Fibroblast of pulmonary artery (primary cell): Measurements from ENCODE around the gene MACROH2A1.

Source experiments
- DNase-seq: peaks from one replicate; pipeline ENCODE4 v3.0.0-alpha.2; 2010; ENCODE audit warnings: low read depth
- H3K4me3 ChIP-seq: replicated peaks from 2 replicates; pipeline ENCODE4 v1.5.1; 2011; ENCODE audit warnings: low read depth, mild to moderate bottlenecking, control low read depth, low read length, moderate library complexity
- TF ChIP-seq, protein P1 (sequence below): IDR thresholded peaks from 2 replicates; pipeline ENCODE4 v1.5.1; 2011; ENCODE audit warnings: mild to moderate bottlenecking, control low read depth, low read length, inconsistent platforms; ENCODE audit errors: missing control alignments

The MACROH2A1 gene

DNA sequence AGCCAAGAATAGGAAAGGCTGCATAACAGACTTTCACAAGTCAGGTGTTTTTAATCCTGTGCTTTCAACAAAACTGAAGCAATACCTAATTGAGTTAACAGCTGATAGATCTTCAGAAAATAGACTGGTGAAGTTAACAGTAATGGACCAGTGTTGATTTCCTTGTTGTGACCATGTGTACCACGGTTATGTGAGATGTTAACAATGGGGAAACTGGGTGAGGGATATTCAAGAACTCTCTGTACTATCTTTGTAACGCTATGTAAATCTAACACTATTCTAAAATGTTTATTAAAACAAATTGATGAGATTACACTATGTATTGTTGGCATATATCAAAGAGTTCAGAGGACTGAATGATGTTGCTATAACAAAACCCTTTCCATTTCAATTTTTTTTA lies 36.9 kb downstream of the MACROH2A1 start:
- TF ChIP-seq, protein P1, sequence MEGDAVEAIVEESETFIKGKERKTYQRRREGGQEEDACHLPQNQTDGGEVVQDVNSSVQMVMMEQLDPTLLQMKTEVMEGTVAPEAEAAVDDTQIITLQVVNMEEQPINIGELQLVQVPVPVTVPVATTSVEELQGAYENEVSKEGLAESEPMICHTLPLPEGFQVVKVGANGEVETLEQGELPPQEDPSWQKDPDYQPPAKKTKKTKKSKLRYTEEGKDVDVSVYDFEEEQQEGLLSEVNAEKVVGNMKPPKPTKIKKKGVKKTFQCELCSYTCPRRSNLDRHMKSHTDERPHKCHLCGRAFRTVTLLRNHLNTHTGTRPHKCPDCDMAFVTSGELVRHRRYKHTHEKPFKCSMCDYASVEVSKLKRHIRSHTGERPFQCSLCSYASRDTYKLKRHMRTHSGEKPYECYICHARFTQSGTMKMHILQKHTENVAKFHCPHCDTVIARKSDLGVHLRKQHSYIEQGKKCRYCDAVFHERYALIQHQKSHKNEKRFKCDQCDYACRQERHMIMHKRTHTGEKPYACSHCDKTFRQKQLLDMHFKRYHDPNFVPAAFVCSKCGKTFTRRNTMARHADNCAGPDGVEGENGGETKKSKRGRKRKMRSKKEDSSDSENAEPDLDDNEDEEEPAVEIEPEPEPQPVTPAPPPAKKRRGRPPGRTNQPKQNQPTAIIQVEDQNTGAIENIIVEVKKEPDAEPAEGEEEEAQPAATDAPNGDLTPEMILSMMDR = no peak
- DNase-seq = no peak

GRCh38 chr5:135360278-135361274 lies 38.5 kb downstream of the MACROH2A1 start:
- no peak overlapping the region for H3K4me3 ChIP-seq
- TF ChIP-seq, protein P1 = no peak

More for the DNA sequence above, 36.9 kb downstream of the MACROH2A1 start:
- H3K4me3 ChIP-seq = no peak overlapping the region

GRCh38 chr5:135359374-135360165 lies 39.5 kb downstream of the MACROH2A1 start:
- no peak for DNase-seq
- TF ChIP-seq, protein P1 = no peak
- H3K4me3 ChIP-seq = no peak overlapping the region

More at GRCh38 chr5:135360278-135361274, 38.5 kb downstream of the MACROH2A1 start:
- DNase-seq = no peak

GRCh38 chr5:135357685-135358084 lies 41.3 kb downstream of the MACROH2A1 start:
- TF ChIP-seq, protein P1 = no peak
- DNase-seq = no peak
- no peak overlapping the region for H3K4me3 ChIP-seq

DNA sequence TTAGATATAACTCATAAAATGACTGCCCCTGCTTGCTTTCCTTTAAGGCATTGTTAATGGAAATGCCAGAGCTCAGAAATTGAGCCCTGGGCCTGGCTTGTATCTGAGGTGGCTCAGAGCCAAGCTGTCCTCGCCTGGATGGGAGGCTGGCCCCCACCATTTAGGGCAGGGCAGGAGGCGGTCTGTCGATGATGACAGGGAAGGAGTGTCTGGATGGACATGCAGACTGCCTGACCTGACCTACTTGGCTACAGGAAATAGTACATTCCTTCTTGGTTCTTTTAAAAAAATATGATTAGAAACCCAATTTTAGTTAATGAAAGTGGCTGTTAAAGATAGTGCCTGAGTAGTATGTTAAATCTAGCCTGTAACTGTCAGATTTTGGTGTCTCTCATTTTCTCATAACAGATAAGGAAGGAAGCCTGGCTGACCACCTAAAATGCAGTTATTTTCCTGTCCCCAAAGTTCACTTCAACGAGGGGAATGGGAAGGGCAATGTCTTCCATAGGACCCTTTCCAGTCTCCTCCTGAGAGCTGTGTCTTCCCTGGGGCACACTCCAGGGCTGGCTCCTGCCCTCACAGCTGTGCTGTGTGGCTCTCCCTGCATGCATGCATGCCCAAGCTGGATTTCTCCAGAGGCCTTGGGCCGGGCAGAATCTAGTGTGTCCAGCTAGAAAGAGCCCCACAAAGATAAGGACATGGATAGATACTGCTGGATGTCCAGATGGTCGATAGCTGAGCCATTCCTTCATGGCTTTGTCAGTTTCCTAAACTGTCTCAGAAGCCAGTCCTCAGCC lies 42.3 kb downstream of the MACROH2A1 start:
- TF ChIP-seq, protein P1 = no peak
- H3K4me3 ChIP-seq = no peak overlapping the region
- peak; percentile 85 for DNase-seq

DNA sequence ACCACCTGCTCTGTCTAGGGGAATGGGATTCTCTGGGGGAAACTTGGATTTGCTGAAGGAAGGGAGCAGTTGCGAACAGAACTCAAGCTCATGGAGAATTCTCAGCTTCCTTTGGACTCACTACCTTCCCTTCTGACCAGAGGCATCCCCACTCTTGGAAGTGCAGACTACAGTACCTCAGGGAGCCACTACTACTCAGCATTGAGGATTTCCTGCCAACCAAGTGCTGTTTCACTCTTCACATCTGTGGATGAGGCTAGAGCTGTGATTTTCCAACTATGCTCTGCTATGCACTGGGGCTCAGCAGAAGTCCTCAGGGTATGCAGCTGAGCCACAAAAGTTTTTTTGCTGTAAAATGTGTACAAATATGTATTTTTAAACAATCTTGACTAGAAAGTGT lies 43.9 kb downstream of the MACROH2A1 start:
- H3K4me3 ChIP-seq = no peak overlapping the region
- no peak for DNase-seq
- TF ChIP-seq, protein P1 = no peak
